ENCODE data around the gene SHC4.

DNA sequence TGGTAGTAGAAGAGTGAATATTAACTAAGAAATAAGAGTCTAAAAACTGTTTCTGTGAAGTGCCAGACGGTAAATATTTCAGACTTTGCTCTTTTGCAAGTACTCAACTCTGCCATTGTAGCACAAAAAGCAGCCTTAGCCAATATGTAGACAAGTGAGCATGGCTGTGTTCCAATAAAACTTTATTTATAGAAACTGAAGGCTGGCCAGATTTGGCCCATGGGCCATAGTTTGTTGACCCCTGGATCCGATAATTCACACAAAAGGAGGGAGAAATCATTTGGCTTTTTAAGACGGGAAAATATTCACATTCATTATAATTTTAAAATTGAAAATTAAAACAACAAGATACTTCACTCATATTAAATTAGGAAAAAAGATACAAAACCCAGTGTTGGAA, 70.4 kb downstream of the SHC4 start:
- TF ChIP-seq POLR2A (IDR thresholded peaks at IDR 0.05), result no peak
- TF ChIP-seq CTCF (IDR thresholded peaks at IDR 0.05), result no peak

Measured in lower leg skin (tissue), 3 donors.